Activated CD8-positive, alpha-beta memory T cell treated with anti-CD3 and anti-CD28 coated beads, Interleukin-2, amount 50 U/mL, for 48 hours (primary cell): ENCODE data around the gene PCBP4.
A peak's percentile ranks its signal among the peaks of the same experiment; 100 is the strongest.

Experiments
- DNase-seq: peaks from one replicate; pipeline ENCODE4 v3.0.0-alpha.2; 2020

The PCBP4 gene

GRCh38 chr3:51954713-51955112 is 12.5 kb downstream of the PCBP4 start:
- DNase-seq = no peak

GRCh38 chr3:51954105-51954504 is 13.1 kb downstream of the PCBP4 start:
- DNase-seq = no peak

GRCh38 chr3:51953445-51953844 is 13.8 kb downstream of the PCBP4 start:
- DNase-seq = no peak

GRCh38 chr3:51950899-51951298 is 16.4 kb downstream of the PCBP4 start:
- DNase-seq = no peak

- DNase-seq = no peak
Measured at GRCh38 chr3:51949121-51949520, 18.1 kb downstream of the PCBP4 start.

GRCh38 chr3:51948016-51948580 is 19.2 kb downstream of the PCBP4 start:
- DNase-seq = no peak

GRCh38 chr3:51947215-51947900 is 19.9 kb downstream of the PCBP4 start:
- DNase-seq = no peak

- DNase-seq = no peak
Measured at GRCh38 chr3:51946796-51947195, 20.5 kb downstream of the PCBP4 start.

- DNase-seq = no peak
Measured at GRCh38 chr3:51945926-51946705, 21.1 kb downstream of the PCBP4 start.

- no peak for DNase-seq
Measured at GRCh38 chr3:51945031-51945840, 22.0 kb downstream of the PCBP4 start.

GRCh38 chr3:51944451-51945021 is 22.7 kb downstream of the PCBP4 start:
- no peak for DNase-seq

GRCh38 chr3:51943451-51944391 is 23.5 kb downstream of the PCBP4 start:
- no peak for DNase-seq

- DNase-seq = peak; percentile 77
Measured at GRCh38 chr3:51942603-51943450, 24.4 kb downstream of the PCBP4 start.

GRCh38 chr3:51941798-51942602 is 25.3 kb downstream of the PCBP4 start, which contains the start of the genes PARP3 and RRP9:
Gene PARP3 (plus strand): TSS chr3:51942363. CDS start chr3:51943356, 993 bp downstream.
Gene RRP9 (minus strand): TSS chr3:51941904. CDS start chr3:51941867, 37 bp downstream.
- peak; percentile 98 for DNase-seq

- DNase-seq = no peak
Measured at GRCh38 chr3:51941463-51941797, 25.8 kb downstream of the PCBP4 start.

GRCh38 chr3:51940648-51941462 is 26.4 kb downstream of the PCBP4 start:
- DNase-seq = peak; percentile 53

- DNase-seq = peak; percentile 43
Measured at GRCh38 chr3:51938780-51939425, 28.4 kb downstream of the PCBP4 start.
